GM21390 (cell line): ENCODE data around the gene ABCC1.

ENCODE experiments used
- ATAC-seq: cut with Tn5 transposase; IDR thresholded peaks from one replicate; pipeline ENCODE4 v1.9.1; 2021; ENCODE audit not compliant: unreplicated experiment

The ABCC1 gene

GRCh38 chr16:15988268-15989013 is 39.0 kb downstream of the ABCC1 start:
- ATAC-seq: no peak

GRCh38 chr16:15990902-15991301 is 41.5 kb downstream of the ABCC1 start:
- ATAC-seq: no peak

GRCh38 chr16:15993128-15993527 is 43.7 kb downstream of the ABCC1 start:
- ATAC-seq: no peak

GRCh38 chr16:15993541-15993940 is 44.1 kb downstream of the ABCC1 start:
- ATAC-seq: no peak

GRCh38 chr16:15993946-15994665 is 44.7 kb downstream of the ABCC1 start:
- ATAC-seq: no peak

- ATAC-seq: no peak
Observed at GRCh38 chr16:15996432-15997109, 47.2 kb downstream of the ABCC1 start.

GRCh38 chr16:16000685-16001084 is 51.3 kb downstream of the ABCC1 start:
- ATAC-seq: no peak

GRCh38 chr16:16001596-16002255 is 52.3 kb downstream of the ABCC1 start:
- ATAC-seq: no peak

DNA sequence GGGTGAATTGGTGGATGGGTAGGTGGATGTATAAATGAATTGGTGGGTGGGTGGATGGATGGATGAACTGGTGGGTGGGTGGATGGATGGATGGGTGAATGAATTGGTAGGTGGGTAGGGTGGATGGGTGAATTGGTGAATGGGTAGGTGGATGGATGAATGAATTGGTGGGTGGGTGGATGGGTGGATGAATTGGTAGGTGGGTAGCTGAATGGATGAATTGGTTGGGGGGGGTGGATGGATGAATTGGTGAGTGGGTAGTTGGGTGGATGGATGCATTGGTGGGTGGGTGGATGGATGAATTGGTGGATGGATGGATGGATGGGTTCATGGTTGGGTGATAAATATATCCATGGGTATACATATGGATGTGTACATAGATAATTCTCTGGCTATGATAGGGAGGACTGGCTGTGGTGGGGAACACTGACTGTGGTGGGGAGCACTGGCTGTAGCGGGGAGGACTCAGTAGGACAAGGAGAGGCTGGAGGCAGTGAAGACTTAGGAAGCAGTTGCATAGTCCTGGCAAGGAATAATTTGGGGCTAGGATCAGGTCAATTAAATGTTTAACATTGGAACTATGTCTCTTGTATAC is 54.4 kb downstream of the ABCC1 start:
- no peak for ATAC-seq

- ATAC-seq: no peak
Observed at GRCh38 chr16:16004314-16004749, 54.9 kb downstream of the ABCC1 start.

GRCh38 chr16:16005721-16006120 is 56.3 kb downstream of the ABCC1 start:
- ATAC-seq: no peak

DNA sequence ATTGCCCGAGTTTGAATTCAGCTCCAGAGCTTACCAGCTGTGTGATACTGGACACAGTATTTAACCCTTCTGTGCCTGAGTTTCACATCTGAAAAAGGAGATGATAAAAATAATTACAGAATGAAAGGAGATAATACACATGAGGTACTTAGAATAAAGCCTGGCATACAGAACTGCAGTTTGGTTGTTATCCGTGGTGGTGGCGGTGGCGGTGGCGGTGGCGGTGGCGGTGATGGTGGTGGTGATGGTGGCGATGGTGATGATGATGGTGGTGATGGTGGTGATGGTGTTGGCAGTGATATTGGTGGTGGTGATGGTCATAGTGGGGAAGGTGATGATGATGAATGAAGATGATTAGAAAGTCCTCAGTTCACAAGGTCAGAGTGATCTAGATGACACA is 57.2 kb downstream of the ABCC1 start:
- ATAC-seq: no peak

- ATAC-seq: peak; percentile 72
Observed at GRCh38 chr16:16007743-16008111, 58.3 kb downstream of the ABCC1 start.

GRCh38 chr16:16008666-16009065 is 59.2 kb downstream of the ABCC1 start:
- no peak for ATAC-seq

GRCh38 chr16:16009401-16009800 is 60.0 kb downstream of the ABCC1 start:
- ATAC-seq: no peak

DNA sequence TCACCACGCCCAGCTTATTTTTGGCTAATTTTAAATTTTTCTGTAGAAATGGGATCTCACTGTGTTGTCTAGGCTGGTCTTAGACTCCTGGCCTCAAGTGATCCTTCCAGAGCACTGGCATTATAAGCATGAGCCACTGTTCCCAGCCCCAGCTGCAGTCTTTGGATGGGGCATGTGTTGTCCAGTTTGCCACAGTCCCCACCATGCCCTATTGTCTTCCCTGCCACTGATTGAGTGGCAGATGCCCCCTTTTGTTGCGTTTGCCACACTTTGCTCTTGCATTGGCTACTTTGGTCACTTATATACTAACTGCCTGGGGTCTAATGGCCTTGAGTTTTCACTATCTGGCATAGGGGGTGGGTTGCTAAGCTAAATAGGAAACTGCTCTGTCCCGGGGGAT is 60.8 kb downstream of the ABCC1 start:
- no peak for ATAC-seq

DNA sequence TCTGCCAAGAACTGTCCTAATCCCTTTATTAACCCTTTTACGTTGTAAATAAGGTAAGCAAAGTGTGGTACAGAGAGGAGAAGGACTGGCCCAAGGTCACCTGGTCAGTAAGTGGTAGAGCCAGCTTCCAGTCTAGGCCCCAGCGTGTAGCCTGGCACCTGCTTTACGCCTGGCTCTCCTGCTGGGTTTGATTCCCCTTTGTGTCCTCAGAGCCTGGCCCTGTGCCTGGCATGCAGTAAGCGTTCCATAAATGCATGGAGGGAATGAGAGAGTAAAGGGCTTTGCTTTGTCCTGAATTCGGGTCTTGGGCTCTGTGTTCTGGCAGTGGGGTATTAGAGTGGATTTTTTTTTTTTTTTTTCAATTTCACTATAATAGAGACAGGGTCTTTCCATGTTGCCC is 62.7 kb downstream of the ABCC1 start:
- ATAC-seq: no peak

GRCh38 chr16:16013812-16014211 is 64.4 kb downstream of the ABCC1 start:
- ATAC-seq: no peak

- ATAC-seq: no peak
Observed at GRCh38 chr16:16014329-16015224, 65.2 kb downstream of the ABCC1 start.

GRCh38 chr16:16015849-16016248 is 66.4 kb downstream of the ABCC1 start:
- no peak for ATAC-seq
